ENCODE data around the gene NUBP1.

NUBP1 gene

DNA sequence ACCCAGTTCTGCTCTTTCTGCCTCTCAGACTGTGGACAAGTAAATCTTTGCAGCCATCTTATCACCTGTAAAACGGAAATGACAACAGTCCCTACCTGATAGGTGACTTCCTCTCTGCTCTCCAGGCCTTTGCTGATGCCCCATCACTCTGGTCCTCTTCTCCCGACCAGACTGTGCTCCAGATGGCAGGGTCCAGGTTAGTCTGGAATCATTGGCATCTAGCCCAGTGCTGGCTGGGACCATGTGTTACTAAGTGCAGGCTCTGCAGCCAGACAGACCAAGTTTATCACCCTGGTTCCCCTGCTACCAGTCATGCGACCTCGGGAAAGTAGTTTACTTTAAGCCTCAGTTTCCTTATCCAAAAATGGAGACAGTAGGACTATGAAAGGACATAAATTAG, 1.8 kb upstream of the NUBP1 start:
- Mint-ChIP-seq H3K27me3 (no peaks in the 10 kb centered on the region), H3K4me1 (peaks cover 44% of the 10 kb centered on the region), H3K9me3 (no peaks in the 10 kb centered on the region), H3K4me3 (no peak overlapping the region), H3K36me3 (peaks cover 1% of the 10 kb centered on the region), H3K27ac (peak overlapping the region; percentile 46)

DNA sequence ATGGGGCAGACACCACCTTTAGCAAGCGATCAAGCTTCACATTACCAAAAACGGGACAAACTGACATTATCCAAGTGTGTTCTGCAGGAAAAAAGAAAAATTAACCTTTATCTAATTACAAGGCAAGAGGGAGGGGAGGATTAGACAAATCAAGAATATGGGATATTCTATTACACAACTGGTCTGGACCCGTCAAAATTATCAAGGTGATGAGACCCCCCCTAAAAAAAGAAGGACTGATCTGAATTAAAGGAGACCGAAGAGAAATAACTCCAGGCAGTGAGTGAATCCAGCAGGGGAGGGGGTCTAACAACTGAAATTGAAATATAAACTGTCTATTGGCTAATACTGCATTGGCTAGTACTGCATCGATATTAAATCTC, 424 bp upstream of the NUBP1 start:
- Mint-ChIP-seq H3K27ac (peak overlapping the region; percentile 98), H3K27me3 (no peaks in the 10 kb centered on the region), H3K4me3 (peak overlapping the region; percentile 95), H3K36me3 (peaks cover 3% of the 10 kb centered on the region), H3K4me1 (peaks cover 35% of the 10 kb centered on the region), H3K9me3 (no peaks in the 10 kb centered on the region)

DNA sequence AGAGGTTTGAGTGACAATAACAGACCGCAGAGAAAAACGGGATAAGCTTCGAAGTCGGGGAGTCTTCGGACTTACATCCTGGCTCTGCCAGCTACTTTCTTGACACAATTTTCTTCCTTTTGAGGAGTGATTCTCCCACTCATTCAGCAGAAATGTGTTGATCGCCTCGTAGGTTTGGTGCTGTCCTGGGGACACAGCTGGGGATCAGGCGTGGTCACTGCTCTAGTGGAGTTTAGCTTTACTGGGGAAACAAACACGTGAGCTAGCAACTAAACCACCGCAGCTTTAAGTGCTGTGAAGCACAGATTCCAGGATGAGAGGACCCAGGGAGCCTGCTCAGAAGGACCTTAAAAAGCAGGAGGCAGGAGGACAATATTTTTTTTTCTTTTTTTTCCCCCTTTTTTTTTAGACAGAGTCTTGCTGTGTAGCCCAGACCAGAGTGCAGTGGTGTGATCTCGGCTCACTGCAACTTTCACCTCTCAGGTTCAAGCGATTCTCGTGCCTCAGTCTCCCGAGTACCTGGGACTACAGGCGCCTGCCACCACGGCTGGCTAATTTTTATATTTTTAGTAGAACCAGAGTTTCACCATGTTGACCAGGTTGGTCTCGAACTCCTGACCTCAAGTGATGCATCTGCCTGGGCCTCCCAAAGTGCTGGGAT, 858 bp downstream of the NUBP1 start:
- peaks cover 5% of the 10 kb centered on the region for H3K36me3 Mint-ChIP-seq
- peaks cover 37% of the 10 kb centered on the region for H3K4me1 Mint-ChIP-seq
- H3K9me3 Mint-ChIP-seq = no peaks in the 10 kb centered on the region
- H3K27ac Mint-ChIP-seq = peak overlapping the region; percentile 98
- peak overlapping the region; percentile 95 for H3K4me3 Mint-ChIP-seq
- H3K27me3 Mint-ChIP-seq = no peaks in the 10 kb centered on the region

DNA sequence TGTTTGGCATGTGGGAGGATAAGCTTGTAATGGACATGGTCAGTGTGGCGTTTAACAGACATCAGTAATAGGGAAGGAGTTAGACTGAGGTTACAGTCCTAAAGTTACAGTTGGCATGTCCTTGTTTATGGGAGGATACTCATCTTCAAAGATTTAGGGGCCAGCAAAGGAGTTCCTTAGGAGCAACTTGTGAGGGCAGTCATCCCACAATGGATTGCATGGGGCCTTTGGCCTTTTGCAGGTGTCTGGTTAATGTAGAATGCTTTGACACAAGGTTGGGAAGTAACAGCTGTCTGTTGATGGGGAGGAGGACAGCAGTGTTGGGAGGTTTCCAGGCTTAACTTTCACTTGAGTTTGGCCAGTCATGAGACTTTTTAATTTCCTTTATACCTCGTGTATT, 2.2 kb downstream of the NUBP1 start:
- Mint-ChIP-seq H3K27ac (no peak overlapping the region), H3K4me1 (peaks cover 38% of the 10 kb centered on the region), H3K4me3 (peak overlapping the region; percentile 2), H3K27me3 (no peaks in the 10 kb centered on the region), H3K36me3 (peaks cover 7% of the 10 kb centered on the region), H3K9me3 (no peaks in the 10 kb centered on the region)

DNA sequence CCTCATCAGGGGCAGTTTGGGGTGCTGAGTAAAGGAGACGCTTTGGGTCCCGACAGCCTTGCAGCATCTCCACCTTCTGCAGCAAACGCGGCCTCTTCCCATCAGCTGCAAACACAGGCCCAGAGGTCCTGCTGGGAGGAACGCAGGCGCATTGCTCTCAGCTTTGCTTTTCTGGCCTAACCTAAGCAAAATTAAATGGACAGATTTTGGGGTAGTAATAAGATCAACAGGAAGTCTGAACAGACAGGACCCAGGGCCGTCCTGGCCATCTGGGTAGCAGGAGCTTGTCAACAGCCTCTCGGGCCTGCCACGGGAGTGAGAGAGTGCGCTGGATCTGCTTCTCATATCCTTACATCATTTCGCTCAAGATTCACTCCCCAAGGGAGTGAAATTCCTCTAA, 7.2 kb downstream of the NUBP1 start:
- Mint-ChIP-seq H3K4me3 (no peak overlapping the region), H3K9me3 (no peaks in the 10 kb centered on the region), H3K27ac (no peak overlapping the region), H3K4me1 (peaks cover 15% of the 10 kb centered on the region), H3K36me3 (peaks cover 19% of the 10 kb centered on the region), H3K27me3 (no peaks in the 10 kb centered on the region)

DNA sequence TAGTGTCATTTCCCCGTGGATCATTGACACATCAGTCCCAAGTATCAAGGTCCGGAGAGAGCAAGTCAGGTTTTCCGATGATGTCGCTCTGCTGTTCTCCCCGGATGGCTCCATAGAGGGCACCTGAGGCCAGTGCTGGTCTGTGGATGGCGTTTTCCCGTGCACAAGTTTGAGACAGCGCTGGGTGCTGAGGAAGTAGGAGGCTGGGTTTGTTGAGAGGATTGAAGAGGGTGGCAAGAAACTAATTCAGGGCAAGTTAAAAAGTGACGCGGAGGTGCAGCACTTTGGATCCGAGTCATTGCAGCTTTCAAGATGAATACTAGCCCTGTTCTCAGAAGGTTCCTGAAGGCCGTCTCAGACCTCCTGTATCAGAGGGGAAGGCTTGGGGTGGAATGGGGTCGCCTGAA, 7.7 kb downstream of the NUBP1 start:
- peaks cover 19% of the 10 kb centered on the region for H3K36me3 Mint-ChIP-seq
- H3K4me3 Mint-ChIP-seq = no peak overlapping the region
- no peak overlapping the region for H3K27ac Mint-ChIP-seq

DNA sequence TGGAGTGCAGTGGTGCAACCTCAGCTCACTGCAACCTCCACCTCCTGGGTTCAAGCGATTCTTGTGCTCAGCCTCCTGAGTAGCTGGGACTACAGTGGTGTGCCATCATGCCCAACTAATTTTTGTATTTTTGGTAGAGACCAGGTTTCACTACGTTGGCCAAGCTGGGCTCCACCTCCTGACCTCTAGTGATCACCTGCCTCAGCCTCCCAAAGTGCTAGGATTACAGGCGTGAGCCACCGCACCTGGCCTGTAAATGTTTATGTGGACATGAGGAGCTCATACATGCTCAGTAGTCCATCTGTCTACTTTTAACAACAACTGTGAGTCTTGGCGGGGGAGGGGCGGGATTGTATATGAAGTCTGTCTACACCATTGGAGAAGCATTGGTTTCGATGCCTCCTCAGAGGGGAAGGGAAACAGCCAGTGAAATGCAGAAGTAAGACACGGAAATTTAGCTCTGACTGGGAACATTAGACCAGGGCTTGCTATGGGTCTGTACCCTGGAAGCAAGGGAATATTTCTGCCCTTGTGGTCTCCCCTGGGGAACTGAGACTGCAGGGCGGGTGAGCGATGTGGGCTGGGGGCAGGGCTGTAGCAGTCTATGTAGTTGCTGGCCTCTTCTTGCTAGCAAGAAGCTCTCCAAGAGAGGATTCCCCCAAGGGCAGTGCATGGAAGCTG, 9.3 kb downstream of the NUBP1 start:
- no peaks in the 10 kb centered on the region for H3K27me3 Mint-ChIP-seq
- peaks cover 20% of the 10 kb centered on the region for H3K36me3 Mint-ChIP-seq
- H3K9me3 Mint-ChIP-seq = no peaks in the 10 kb centered on the region
- no peak overlapping the region for H3K4me3 Mint-ChIP-seq
- H3K27ac Mint-ChIP-seq = no peak overlapping the region
- H3K4me1 Mint-ChIP-seq = peaks cover 12% of the 10 kb centered on the region

More for the DNA sequence above, 7.7 kb downstream of the NUBP1 start:
- no peaks in the 10 kb centered on the region for H3K27me3 Mint-ChIP-seq
- H3K9me3 Mint-ChIP-seq = no peaks in the 10 kb centered on the region
- peaks cover 12% of the 10 kb centered on the region for H3K4me1 Mint-ChIP-seq

DNA sequence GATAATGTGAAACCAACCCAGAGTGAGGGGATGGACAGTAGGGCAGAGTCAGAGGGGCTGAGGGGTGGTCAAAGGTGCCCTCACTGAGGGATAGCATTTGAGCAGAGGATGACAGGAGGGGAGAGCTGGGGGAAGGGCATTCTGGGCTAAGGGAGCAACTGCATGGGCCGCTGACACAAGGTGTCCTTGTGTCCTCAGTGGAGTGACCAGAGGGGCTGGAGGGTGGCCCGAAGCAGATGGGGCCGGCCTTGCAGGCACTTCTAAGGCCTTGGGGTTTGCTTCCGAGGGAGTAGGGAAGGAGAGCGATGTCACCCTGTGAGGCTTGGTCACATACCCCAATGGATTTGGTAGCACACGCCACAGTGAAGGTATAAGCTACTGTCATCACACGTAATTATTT, 10.0 kb downstream of the NUBP1 start:
- Mint-ChIP-seq H3K9me3 (no peaks in the 10 kb centered on the region), H3K4me3 (no peak overlapping the region), H3K27me3 (no peaks in the 10 kb centered on the region), H3K27ac (no peak overlapping the region), H3K36me3 (peaks cover 20% of the 10 kb centered on the region), H3K4me1 (peaks cover 12% of the 10 kb centered on the region)

DNA sequence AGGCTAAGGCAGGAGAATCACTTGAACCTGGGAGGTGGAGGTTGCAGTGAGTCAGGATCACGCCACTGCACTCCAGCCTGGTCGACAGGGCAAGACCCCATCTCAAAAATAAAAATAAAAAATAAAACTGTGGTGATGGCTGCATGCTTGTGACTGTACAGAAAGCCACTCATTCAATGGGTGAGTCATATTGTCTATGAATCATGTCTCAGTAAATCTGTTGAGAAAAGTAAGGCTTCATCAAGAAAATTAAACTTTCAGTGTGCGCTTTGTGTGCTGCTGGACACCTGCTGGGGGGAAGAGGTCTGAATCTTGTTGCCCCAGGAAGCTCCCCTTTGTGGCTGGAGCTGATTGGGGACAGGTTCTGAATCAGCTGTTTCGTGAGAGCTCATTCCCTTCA, 11.3 kb downstream of the NUBP1 start:
- H3K36me3 Mint-ChIP-seq = peaks cover 22% of the 10 kb centered on the region
- no peak overlapping the region for H3K27ac Mint-ChIP-seq
- H3K4me3 Mint-ChIP-seq = no peak overlapping the region
- no peaks in the 10 kb centered on the region for H3K9me3 Mint-ChIP-seq
- peaks cover 3% of the 10 kb centered on the region for H3K4me1 Mint-ChIP-seq
- H3K27me3 Mint-ChIP-seq = no peaks in the 10 kb centered on the region

DNA sequence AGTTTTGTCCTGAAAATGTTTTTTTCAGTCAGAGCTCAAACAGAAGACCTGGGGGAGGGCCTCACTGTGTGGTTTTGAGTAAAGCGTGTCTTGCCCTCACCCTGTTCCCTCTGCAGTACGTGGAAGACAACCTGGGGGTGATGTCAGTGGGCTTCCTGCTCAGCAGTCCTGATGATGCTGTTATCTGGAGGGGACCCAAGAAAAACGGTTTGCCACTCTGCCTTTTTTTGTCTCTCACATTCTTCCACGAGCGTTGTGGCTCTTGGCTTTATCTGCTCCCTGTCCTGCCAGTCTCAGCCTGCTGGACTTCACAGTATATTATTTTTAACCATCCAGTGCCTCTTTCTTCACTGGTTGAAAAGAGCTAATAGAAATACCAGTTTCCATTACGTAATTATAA, 12.9 kb downstream of the NUBP1 start:
- Mint-ChIP-seq H3K4me1 (peaks cover 3% of the 10 kb centered on the region), H3K27me3 (no peaks in the 10 kb centered on the region), H3K27ac (no peak overlapping the region), H3K4me3 (no peak overlapping the region), H3K9me3 (no peaks in the 10 kb centered on the region), H3K36me3 (peaks cover 23% of the 10 kb centered on the region)

DNA sequence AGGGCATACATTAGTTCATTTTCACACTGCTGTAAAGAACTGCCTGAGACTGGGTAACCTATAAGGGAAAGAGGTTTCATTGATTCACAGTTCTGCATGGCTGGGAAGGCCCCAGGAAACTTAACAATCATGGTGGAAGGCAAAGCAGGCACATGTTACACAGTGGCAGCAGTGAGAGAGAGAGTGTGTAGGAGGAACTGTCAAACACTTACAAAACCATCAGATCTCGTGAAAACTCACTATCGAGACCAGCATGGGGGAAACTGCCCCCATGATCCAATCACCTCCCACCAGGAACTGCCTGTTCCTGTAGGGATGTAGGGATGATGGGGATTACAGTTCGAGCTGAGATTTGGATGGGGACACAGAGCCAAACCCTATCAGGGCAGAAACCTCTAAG, 17.2 kb downstream of the NUBP1 start:
- Mint-ChIP-seq H3K27me3 (no peaks in the 10 kb centered on the region), H3K4me1 (no peaks in the 10 kb centered on the region), H3K9me3 (no peaks in the 10 kb centered on the region), H3K36me3 (peaks cover 22% of the 10 kb centered on the region), H3K27ac (no peak overlapping the region), H3K4me3 (no peak overlapping the region)

DNA sequence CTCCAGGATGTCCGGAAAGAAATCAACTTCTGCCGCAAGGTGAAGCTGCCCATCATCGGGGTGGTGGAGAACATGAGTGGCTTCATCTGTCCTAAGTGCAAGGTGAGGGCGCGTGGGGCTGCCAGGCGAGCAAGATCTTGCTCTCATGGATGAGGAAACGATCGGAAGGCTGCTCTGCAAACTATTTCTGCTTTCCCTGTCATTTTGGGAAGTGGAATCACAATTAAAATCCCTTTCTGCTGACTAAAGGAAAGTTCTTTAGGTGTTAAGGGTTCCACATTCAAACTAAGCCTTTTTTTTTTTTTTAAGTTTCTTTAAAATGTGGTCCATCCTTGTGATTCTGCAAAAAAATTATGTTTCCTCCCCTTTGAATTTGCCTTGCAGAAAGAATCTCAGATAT, 17.7 kb downstream of the NUBP1 start:
- Mint-ChIP-seq H3K4me3 (no peak overlapping the region), H3K4me1 (no peaks in the 10 kb centered on the region), H3K27ac (no peak overlapping the region)

DNA sequence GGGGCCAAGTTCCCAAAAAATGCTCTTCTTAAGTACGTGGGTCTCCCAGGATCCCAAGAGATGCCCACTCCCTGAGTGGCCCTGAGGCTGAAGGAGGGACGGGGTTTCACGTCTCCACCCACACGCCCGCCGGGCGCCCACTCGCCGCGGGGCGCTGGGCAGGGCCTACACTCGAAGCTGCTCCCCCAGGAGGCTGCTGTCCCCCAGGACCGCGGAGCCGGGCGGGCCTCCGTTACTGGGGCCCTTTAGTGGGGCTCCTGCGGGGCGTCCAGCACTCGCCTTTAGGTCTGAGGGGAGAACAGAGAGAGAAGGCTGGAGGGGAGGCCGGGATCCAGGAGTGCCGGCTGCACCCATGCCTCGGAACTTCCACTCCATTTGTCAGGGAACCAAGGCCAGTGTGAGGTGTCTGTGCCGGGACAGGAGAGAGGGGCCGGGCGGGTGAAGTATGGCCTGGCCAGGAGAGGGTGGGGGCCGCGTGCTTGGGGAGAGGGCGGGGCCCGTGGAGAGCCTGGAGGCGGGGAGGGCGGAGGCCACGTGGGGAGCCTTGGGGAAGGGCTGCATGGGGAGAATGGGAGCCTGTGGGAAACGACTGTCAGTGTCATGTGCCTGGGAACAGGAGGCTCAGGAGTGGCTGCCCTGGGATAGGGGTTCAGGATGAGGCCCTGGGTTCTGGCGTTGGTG, 18.8 kb downstream of the NUBP1 start:
- Mint-ChIP-seq H3K27me3 (no peaks in the 10 kb centered on the region), H3K4me3 (no peak overlapping the region), H3K27ac (no peak overlapping the region), H3K36me3 (peaks cover 20% of the 10 kb centered on the region), H3K4me1 (no peaks in the 10 kb centered on the region), H3K9me3 (no peaks in the 10 kb centered on the region)

More for the DNA sequence above, 17.7 kb downstream of the NUBP1 start:
- Mint-ChIP-seq H3K36me3 (peaks cover 22% of the 10 kb centered on the region), H3K27me3 (no peaks in the 10 kb centered on the region), H3K9me3 (no peaks in the 10 kb centered on the region)

DNA sequence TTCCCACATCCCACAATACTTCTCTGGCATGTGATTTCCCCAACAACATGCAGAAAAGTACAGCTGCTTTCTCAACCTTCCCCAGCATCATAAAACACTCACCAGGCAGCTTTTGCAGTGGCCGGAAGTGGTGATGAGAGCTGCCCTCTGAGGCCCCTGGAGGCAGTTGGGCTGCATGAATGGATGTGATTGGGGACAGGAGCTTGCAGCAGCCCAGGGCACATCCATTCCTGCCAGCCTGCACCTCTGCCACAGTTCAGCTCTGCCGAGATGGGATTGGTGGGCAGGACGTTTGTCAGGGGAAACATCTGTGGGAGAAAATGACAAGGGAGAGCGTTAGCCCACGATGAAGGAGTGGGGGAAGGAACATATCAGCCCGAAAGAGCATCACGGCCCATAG, 19.8 kb downstream of the NUBP1 start:
- Mint-ChIP-seq H3K36me3 (peaks cover 21% of the 10 kb centered on the region), H3K4me1 (no peaks in the 10 kb centered on the region), H3K27ac (no peak overlapping the region)

DNA sequence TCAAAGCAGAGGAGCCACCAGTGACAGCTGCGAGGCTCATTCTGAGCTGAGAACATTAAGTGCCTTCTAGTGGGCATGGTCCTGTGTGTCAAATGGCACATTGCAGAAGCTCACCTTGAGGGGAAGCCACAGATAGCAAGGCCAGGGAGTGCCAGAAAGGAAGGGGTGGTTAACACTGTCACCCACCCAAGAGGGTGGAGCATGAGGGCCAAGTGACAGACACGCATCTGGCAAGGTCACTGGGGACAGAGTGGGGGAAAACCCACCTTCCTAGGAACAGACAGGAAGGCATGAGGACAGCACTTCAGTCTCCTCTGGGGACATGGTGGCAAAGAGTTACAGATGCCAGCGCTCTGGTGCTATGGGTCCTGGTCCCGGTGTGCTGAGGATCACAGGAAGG, 22.1 kb downstream of the NUBP1 start:
- Mint-ChIP-seq H3K4me3 (no peak overlapping the region), H3K36me3 (peaks cover 16% of the 10 kb centered on the region), H3K27me3 (no peaks in the 10 kb centered on the region), H3K27ac (no peak overlapping the region), H3K9me3 (no peaks in the 10 kb centered on the region), H3K4me1 (peaks cover 1% of the 10 kb centered on the region)

More for the DNA sequence above, 19.8 kb downstream of the NUBP1 start:
- Mint-ChIP-seq H3K27me3 (no peaks in the 10 kb centered on the region), H3K9me3 (no peaks in the 10 kb centered on the region), H3K4me3 (no peak overlapping the region)

DNA sequence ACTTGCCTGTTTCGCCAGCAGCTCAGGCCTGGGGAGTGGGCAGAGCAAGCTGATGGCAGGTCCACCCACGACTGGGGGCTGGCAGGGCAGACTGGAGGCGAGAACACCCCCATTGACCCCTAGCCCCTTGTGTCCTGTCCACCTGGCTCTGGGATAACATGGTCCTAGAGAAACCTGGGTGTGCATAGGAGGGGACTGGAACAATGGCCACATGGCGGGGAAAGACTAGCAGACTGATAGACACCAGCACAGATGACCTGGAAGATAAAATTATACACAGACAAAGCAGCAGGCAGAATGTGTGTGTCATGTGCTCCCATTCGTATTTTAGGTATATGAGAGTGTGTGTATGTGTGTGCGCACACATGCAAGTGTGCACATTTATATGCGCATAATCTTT, 23.5 kb downstream of the NUBP1 start:
- no peak overlapping the region for H3K4me3 Mint-ChIP-seq
- no peaks in the 10 kb centered on the region for H3K27me3 Mint-ChIP-seq
- H3K27ac Mint-ChIP-seq = no peak overlapping the region
- peaks cover 5% of the 10 kb centered on the region for H3K4me1 Mint-ChIP-seq
- H3K9me3 Mint-ChIP-seq = no peaks in the 10 kb centered on the region
- peaks cover 14% of the 10 kb centered on the region for H3K36me3 Mint-ChIP-seq

All from activated naive CD4-positive, alpha-beta T cell treated with anti-CD3 and anti-CD28 coated beads, Interleukin-2, amount 50 U/mL, for 24 hours (primary cell).